Measurements from ENCODE around the gene TMEM233.

GRCh38 chr12:119666900-119667576 lies 73.5 kb downstream of the TMEM233 start:
- TF ChIP-seq CTCF (IDR thresholded peaks at IDR 0.05 in 4 of 5, conservative IDR thresholded peaks at IDR 0.05 in 1 of 5) = no peak
- no peak for TF ChIP-seq POLR2A (IDR thresholded peaks at IDR 0.05)

Data from gastrocnemius medialis (tissue), 4 donors.